Measurements from ENCODE around the gene FXYD7. TPM values are rescaled to one million over a fixed set of nuclear protein-coding genes. Genes with fewer than 3 reads are reported as not detected.

The FXYD7 gene
- total RNA-seq, 4 donors from 2014 or later: 1.3 TPM; not detected in 3

- TF ChIP-seq CTCF (IDR thresholded peaks at IDR 0.05) (no peak), POLR2A (IDR thresholded peaks at IDR 0.05) (no peak)
- no peak for DNase-seq (ENCODE audit: low spot score in 2 of 2)
- no peak overlapping the region for H3K4me3 ChIP-seq (ENCODE audit: low read depth, poor library complexity, severe bottlenecking)
- intact Hi-C loops (cut with DNase I; ENCODE audit: low total_unique reads): no loop called here
- WGBS, 2 donors: 81 to 89% methylated on average over 11 of the region's 11 CpGs
Observed at GRCh38 chr19:35108730-35109129, 34.3 kb upstream of the FXYD7 start.

- H3K4me3 ChIP-seq (ENCODE audit: low read depth, poor library complexity, severe bottlenecking): no peak overlapping the region
- WGBS, 2 donors: 51 to 52% methylated on average over 20 to 22 of the region's 22 CpGs
- intact Hi-C loops (cut with DNase I; ENCODE audit: low total_unique reads): no loop called here
- DNase-seq (ENCODE audit: low spot score in 2 of 2): no peak
- TF ChIP-seq CTCF (IDR thresholded peaks at IDR 0.05): no peak
- no peak for TF ChIP-seq POLR2A (IDR thresholded peaks at IDR 0.05)
Observed at GRCh38 chr19:35109395-35110112, 33.5 kb upstream of the FXYD7 start.

- WGBS, 2 donors: 34 to 50% methylated on average over 8 to 9 of the region's 9 CpGs
Observed at GRCh38 chr19:35110974-35111373, 32.1 kb upstream of the FXYD7 start.

GRCh38 chr19:35112995-35113688 lies 29.9 kb upstream of the FXYD7 start:
- intact Hi-C loops (cut with DNase I; ENCODE audit: low total_unique reads): no loop called here
- no peak overlapping the region for H3K4me3 ChIP-seq (ENCODE audit: low read depth, poor library complexity, severe bottlenecking)
- 77 to 78% methylated on average over 15 of the region's 15 CpGs for WGBS, 2 donors
- no peak for DNase-seq (ENCODE audit: low spot score in 2 of 2)
- TF ChIP-seq CTCF (IDR thresholded peaks at IDR 0.05) (no peak), POLR2A (IDR thresholded peaks at IDR 0.05) (no peak)

More at GRCh38 chr19:35110974-35111373, 32.1 kb upstream of the FXYD7 start:
- no peak overlapping the region for H3K4me3 ChIP-seq (ENCODE audit: low read depth, poor library complexity, severe bottlenecking)
- no peak for TF ChIP-seq POLR2A (IDR thresholded peaks at IDR 0.05)
- TF ChIP-seq CTCF (IDR thresholded peaks at IDR 0.05): no peak
- intact Hi-C loops (cut with DNase I; ENCODE audit: low total_unique reads): no loop called here
- DNase-seq (ENCODE audit: low spot score in 2 of 2): no peak

GRCh38 chr19:35114353-35115176 lies 28.5 kb upstream of the FXYD7 start:
- intact Hi-C loops (cut with DNase I; ENCODE audit: low total_unique reads): no loop called here
- 4 to 7% methylated on average over 23 of the region's 23 CpGs for WGBS, 2 donors
- TF ChIP-seq POLR2A (IDR thresholded peaks at IDR 0.05) (no peak), CTCF (IDR thresholded peaks at IDR 0.05) (peak in 1 of 3 donors; percentile 91)
- peak; percentile 82 to 95 for DNase-seq (ENCODE audit: low spot score in 2 of 2)
- H3K4me3 ChIP-seq (ENCODE audit: low read depth, poor library complexity, severe bottlenecking): no peak overlapping the region

All from lower leg skin (tissue), 4 donors.